ENCODE results near the gene EIF4EBP3.

Gene EIF4EBP3

GRCh38 chr5:140547508-140548299 lies at the start of gene EIF4EBP3:
TSS of gene EIF4EBP3 (plus strand) at chr5:140547662. CDS start at chr5:140547738, 76 bp downstream.
- peak; percentile 99 for DNase-seq

GRCh38 chr5:140497897-140498296 lies 49.6 kb upstream of the EIF4EBP3 start:
- no peak for DNase-seq

GRCh38 chr5:140498591-140498990 lies 48.9 kb upstream of the EIF4EBP3 start:
- DNase-seq = no peak

GRCh38 chr5:140502834-140503233 lies 44.6 kb upstream of the EIF4EBP3 start:
- DNase-seq = no peak

- no peak for DNase-seq
These were observed 37.6 kb upstream of the EIF4EBP3 start for GRCh38 chr5:140509898-140510297.

- no peak for DNase-seq
These were observed 34.3 kb upstream of the EIF4EBP3 start for GRCh38 chr5:140513124-140513523.

GRCh38 chr5:140524003-140524402 lies 23.5 kb upstream of the EIF4EBP3 start:
- no peak for DNase-seq

GRCh38 chr5:140540227-140540626 lies 7.2 kb upstream of the EIF4EBP3 start:
- no peak for DNase-seq

GRCh38 chr5:140542972-140543371 lies 4.5 kb upstream of the EIF4EBP3 start:
- DNase-seq = no peak

- DNase-seq = no peak
These were observed 2.5 kb upstream of the EIF4EBP3 start for GRCh38 chr5:140544986-140545385.

GRCh38 chr5:140545606-140546005 lies 1.9 kb upstream of the EIF4EBP3 start:
- no peak for DNase-seq

GRCh38 chr5:140546851-140547507 lies 483 bp upstream of the EIF4EBP3 start:
- DNase-seq = no peak

GRCh38 chr5:140548300-140548688 lies 832 bp downstream of the EIF4EBP3 start:
- DNase-seq = no peak

- no peak for DNase-seq
These were observed 1.3 kb downstream of the EIF4EBP3 start for GRCh38 chr5:140548791-140549190.

GRCh38 chr5:140549237-140550144 lies 2.0 kb downstream of the EIF4EBP3 start:
- no peak for DNase-seq

- no peak for DNase-seq
These were observed 3.0 kb downstream of the EIF4EBP3 start for GRCh38 chr5:140550147-140551079.

GRCh38 chr5:140551872-140552271 lies 4.4 kb downstream of the EIF4EBP3 start:
- DNase-seq = no peak

- no peak for DNase-seq
These were observed 6.2 kb downstream of the EIF4EBP3 start for GRCh38 chr5:140553657-140554056.

- DNase-seq = no peak
These were observed 7.0 kb downstream of the EIF4EBP3 start for GRCh38 chr5:140554454-140554853.

GRCh38 chr5:140555747-140556312 lies 8.4 kb downstream of the EIF4EBP3 start:
- no peak for DNase-seq

- no peak for DNase-seq
These were observed 9.0 kb downstream of the EIF4EBP3 start for GRCh38 chr5:140556438-140556837.
